ENCODE results near the gene SOS1. TPM values are rescaled to one million over a fixed set of nuclear protein-coding genes. Genes with fewer than 3 reads are reported as not detected.

The SOS1 gene
- total and polyA plus RNA-seq, 3 donors from 2014 or later, result 27.0 to 48.7 (median 40.6) TPM

DNA sequence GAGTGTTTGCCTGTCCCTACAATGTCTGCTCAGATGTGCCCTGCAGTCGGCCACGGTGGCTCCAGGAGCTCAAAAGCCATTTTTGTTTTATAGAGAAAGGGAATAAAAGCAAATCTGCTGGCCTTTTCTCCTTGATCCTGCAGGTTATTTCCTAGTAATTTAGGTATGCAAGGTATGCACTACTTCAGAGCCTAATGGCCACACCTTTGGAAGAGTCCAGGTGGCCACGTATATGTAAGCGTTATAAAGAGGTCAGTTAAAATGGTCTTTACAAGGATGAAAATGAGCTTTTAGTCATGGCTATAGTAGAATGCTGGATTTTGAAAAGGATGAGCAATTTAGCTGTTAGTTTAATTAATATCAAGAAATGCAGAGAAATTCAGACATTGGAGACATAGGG lies 149.5 kb downstream of the SOS1 start:
- Histone ChIP-seq H3K27me3 (no peaks in the 10 kb centered on the region), H3K4me3 (no peak overlapping the region), H3K27ac (no peak overlapping the region), H3K4me1 (no peaks in the 10 kb centered on the region), H3K36me3 (ENCODE audit: low read depth, missing control alignments) (no peaks in the 10 kb centered on the region), H3K9me3 (no peaks in the 10 kb centered on the region)
- TF ChIP-seq, protein P1, sequence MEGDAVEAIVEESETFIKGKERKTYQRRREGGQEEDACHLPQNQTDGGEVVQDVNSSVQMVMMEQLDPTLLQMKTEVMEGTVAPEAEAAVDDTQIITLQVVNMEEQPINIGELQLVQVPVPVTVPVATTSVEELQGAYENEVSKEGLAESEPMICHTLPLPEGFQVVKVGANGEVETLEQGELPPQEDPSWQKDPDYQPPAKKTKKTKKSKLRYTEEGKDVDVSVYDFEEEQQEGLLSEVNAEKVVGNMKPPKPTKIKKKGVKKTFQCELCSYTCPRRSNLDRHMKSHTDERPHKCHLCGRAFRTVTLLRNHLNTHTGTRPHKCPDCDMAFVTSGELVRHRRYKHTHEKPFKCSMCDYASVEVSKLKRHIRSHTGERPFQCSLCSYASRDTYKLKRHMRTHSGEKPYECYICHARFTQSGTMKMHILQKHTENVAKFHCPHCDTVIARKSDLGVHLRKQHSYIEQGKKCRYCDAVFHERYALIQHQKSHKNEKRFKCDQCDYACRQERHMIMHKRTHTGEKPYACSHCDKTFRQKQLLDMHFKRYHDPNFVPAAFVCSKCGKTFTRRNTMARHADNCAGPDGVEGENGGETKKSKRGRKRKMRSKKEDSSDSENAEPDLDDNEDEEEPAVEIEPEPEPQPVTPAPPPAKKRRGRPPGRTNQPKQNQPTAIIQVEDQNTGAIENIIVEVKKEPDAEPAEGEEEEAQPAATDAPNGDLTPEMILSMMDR (IDR thresholded peaks at IDR 0.05), result no peak
- no peak for TF ChIP-seq POLR2A (IDR thresholded peaks at IDR 0.05)
- WGBS, 2 donors, result 96 to 99% methylated on average over 4 of the region's 4 CpGs
- DNase-seq, result no peak
- intact Hi-C loops (cut with DNase I; ENCODE audit: low total_unique reads), result no loop called here

DNA sequence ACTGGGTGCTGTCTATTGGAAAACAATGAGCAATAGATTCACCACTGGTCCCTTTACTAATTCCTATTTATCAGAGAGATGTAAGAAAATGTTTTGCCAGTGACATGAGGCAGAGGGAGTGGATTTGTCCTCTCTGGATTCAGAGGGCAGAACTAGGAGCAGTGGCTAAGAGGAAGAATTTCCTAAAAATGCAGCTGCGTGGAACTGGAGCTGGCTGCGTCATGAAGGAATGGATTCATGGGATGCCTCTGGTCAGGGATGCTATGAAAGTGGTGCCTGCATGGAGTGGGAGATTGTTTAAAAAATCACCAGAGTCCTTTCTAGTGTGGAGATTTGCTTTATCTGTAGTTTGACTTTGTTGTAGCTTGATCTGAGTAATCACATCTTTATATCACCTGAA lies 152.8 kb downstream of the SOS1 start:
- Histone ChIP-seq H3K4me3 (no peak overlapping the region), H3K27ac (no peak overlapping the region), H3K9me3 (no peaks in the 10 kb centered on the region), H3K4me1 (no peaks in the 10 kb centered on the region), H3K36me3 (ENCODE audit: low read depth, missing control alignments) (no peaks in the 10 kb centered on the region), H3K27me3 (no peaks in the 10 kb centered on the region)
- DNase-seq, result no peak
- 92 to 100% methylated on average over 2 of the region's 2 CpGs for WGBS, 2 donors
- intact Hi-C loops (cut with DNase I; ENCODE audit: low total_unique reads), result no loop called here
- TF ChIP-seq, protein P1 (IDR thresholded peaks at IDR 0.05), result no peak
- TF ChIP-seq POLR2A (IDR thresholded peaks at IDR 0.05), result no peak

DNA sequence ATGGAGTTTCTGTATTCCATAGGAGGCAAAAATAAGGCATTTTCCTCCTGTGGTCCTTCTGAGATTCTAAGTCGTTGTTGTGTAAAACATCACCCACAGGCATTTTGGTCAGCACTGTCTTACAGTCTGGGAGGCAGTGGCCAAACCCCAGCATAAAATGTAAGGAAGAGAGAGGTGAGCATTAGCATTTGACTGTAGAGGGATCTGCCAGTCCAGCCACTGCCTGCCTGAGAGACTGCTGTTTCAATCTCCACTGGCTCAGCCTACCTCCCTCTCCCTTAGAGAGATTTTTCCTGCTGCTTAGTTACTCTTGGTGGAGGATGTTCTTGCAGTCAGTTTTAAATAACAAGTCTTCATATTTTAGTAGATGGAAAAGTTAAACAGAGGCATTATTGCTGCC lies 154.2 kb downstream of the SOS1 start:
- intact Hi-C loops (cut with DNase I; ENCODE audit: low total_unique reads), result no loop called here
- WGBS, 2 donors, result 64 to 78% methylated on average over 1 of the region's 1 CpG
- Histone ChIP-seq H3K27ac (no peak overlapping the region), H3K9me3 (no peaks in the 10 kb centered on the region), H3K4me3 (no peak overlapping the region), H3K36me3 (ENCODE audit: low read depth, missing control alignments) (no peaks in the 10 kb centered on the region), H3K4me1 (no peaks in the 10 kb centered on the region), H3K27me3 (no peaks in the 10 kb centered on the region)
- DNase-seq, result no peak
- TF ChIP-seq, protein P1 (IDR thresholded peaks at IDR 0.05), result no peak
- TF ChIP-seq POLR2A (IDR thresholded peaks at IDR 0.05), result no peak

DNA sequence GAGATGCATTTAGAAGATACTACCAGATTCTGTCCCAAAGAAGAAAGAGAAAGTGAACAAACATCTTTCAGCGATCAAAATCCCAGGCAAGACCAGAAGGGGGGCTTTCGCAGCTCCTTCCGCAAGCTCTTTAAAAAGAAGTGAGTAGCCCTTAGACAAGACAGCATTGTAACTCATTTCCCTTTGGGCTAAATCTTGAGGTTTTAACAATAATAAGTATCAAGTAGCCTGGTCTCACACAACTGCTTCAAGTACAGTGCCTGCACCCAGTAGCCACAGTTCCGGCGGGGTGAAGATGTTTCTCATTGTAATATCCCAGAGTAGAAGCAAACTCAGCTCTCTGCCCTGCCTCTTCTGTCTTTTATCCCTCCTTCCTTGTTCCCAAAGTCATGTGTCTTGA lies 154.8 kb downstream of the SOS1 start:
- Histone ChIP-seq H3K9me3 (no peaks in the 10 kb centered on the region), H3K27ac (no peak overlapping the region), H3K4me1 (no peaks in the 10 kb centered on the region), H3K27me3 (no peaks in the 10 kb centered on the region), H3K36me3 (ENCODE audit: low read depth, missing control alignments) (no peaks in the 10 kb centered on the region), H3K4me3 (no peak overlapping the region)
- no peak for DNase-seq
- intact Hi-C loops (cut with DNase I; ENCODE audit: low total_unique reads), result no loop called here
- 94 to 96% methylated on average over 5 of the region's 5 CpGs for WGBS, 2 donors
- TF ChIP-seq POLR2A (IDR thresholded peaks at IDR 0.05), result no peak
- TF ChIP-seq, protein P1 (IDR thresholded peaks at IDR 0.05), result no peak

DNA sequence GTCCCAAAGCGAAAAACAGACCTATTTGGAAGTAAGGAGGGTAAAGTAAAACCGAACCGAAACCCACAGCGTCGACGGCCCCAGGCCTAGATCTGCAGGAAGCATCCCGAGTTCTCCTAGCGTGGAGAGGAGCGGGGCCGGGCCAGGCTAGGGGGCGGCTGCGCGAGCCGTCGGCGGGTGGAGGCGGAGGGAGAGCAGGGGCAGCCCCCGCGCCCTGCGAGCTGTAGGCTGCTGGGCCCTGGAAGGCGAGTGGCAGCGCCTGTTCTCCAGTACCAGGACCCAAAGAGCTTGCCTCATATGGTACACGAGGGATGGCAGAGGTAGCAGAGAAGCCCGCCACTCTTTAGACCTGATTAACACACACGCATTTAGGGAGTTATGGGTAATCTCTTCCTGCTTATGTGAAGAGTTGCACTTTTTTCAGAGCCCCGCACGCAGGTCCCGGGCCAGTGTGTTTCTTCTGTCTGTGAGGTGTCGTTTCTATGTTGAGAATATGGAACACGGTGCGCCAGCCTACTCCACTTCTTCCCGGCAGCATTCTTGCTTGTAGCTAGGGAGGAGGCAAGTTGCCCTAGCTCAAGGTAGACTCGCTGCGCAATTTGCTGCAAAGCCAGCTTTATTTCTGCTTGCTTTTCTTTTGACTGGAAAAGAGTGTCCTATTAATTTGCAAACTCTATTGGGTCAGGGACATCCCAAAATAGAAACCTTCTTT lies 160.1 kb downstream of the SOS1 start:
- Histone ChIP-seq H3K27ac (peak overlapping the region; percentile 61 to 83), H3K9me3 (no peaks in the 10 kb centered on the region), H3K36me3 (ENCODE audit: low read depth, missing control alignments) (no peaks in the 10 kb centered on the region), H3K27me3 (no peaks in the 10 kb centered on the region), H3K4me1 (peaks cover 10% of the 10 kb centered on the region), H3K4me3 (peak overlapping the region; percentile 56 to 70)
- intact Hi-C loops (cut with DNase I; ENCODE audit: low total_unique reads), result no loop called here
- DNase-seq, result peak; percentile 36
- 32 to 36% methylated on average over 25 to 34 of the region's 34 CpGs for WGBS, 2 donors
- TF ChIP-seq, protein P1 (IDR thresholded peaks at IDR 0.05), result no peak
- no peak for TF ChIP-seq POLR2A (IDR thresholded peaks at IDR 0.05)
